Ishikawa (cell line): ENCODE measurements around the gene EYS.

Experiments used
- CEBPB ChIP-seq: IDR thresholded peaks from 2 replicates; pipeline ENCODE4 v1.6.1; 2012
- CREB1 ChIP-seq: IDR thresholded peaks from 2 replicates; pipeline ENCODE4 v1.6.1; 2012; ENCODE audit warnings: low read depth
- EGR1 ChIP-seq: IDR thresholded peaks from 2 replicates; pipeline ENCODE4 v1.6.1; 2012
- EP300 ChIP-seq: IDR thresholded peaks from 2 replicates; pipeline ENCODE4 v1.6.1; 2012; ENCODE audit warnings: borderline replicate concordance
- FOXM1 ChIP-seq: IDR thresholded peaks from 2 replicates; pipeline ENCODE4 v1.6.1; 2012; ENCODE audit warnings: low read depth, borderline replicate concordance
- TAF1 ChIP-seq: IDR thresholded peaks from 2 replicates; pipeline ENCODE4 v1.6.1; 2012; ENCODE audit warnings: low read depth, mild to moderate bottlenecking
- TCF12 ChIP-seq: IDR thresholded peaks from 2 replicates; pipeline ENCODE4 v1.6.1; 2012; ENCODE audit warnings: low read depth
- YY1 ChIP-seq: IDR thresholded peaks from 2 replicates; pipeline ENCODE4 v1.6.1; 2012; ENCODE audit warnings: low read depth
- ZBTB7A ChIP-seq: IDR thresholded peaks from 2 replicates; pipeline ENCODE4 v1.6.1; 2012; ENCODE audit warnings: low read depth
- TF ChIP-seq, protein P1 (sequence below): IDR thresholded peaks from 2 replicates; pipeline ENCODE4 v1.6.1; 2012; ENCODE audit warnings: low read depth, mild to moderate bottlenecking
- TF ChIP-seq, protein P2 (sequence below): IDR thresholded peaks from 2 replicates; pipeline ENCODE4 v1.6.1; 2012
- TF ChIP-seq, protein P3 (sequence below): IDR thresholded peaks from 2 replicates; pipeline ENCODE4 v1.6.1; 2012

DNA sequence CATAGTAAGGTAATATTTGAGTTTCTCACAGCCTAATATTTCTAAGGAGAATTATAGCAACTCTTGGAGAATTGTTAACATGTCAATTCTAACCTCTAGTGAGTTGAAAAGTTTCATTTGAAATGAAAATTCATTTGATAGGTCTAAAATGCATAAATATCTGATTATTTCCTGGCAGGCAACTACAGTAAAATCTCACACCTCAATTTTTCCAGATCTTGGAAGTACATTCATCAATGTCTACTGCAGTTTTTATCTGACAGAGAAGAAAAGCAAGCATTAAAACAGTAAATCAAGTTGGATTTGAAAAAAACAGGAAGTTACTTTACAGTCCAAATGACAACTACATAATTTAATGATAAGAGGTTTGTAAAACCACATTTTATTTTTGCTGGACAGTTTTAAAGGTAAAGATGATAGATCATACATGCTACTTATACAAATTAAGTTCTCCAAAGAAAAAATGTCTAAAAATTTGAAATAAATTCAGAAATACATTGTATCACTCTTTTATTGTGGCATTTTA lies 631.3 kb downstream of the EYS start:
- TF ChIP-seq, protein P1, sequence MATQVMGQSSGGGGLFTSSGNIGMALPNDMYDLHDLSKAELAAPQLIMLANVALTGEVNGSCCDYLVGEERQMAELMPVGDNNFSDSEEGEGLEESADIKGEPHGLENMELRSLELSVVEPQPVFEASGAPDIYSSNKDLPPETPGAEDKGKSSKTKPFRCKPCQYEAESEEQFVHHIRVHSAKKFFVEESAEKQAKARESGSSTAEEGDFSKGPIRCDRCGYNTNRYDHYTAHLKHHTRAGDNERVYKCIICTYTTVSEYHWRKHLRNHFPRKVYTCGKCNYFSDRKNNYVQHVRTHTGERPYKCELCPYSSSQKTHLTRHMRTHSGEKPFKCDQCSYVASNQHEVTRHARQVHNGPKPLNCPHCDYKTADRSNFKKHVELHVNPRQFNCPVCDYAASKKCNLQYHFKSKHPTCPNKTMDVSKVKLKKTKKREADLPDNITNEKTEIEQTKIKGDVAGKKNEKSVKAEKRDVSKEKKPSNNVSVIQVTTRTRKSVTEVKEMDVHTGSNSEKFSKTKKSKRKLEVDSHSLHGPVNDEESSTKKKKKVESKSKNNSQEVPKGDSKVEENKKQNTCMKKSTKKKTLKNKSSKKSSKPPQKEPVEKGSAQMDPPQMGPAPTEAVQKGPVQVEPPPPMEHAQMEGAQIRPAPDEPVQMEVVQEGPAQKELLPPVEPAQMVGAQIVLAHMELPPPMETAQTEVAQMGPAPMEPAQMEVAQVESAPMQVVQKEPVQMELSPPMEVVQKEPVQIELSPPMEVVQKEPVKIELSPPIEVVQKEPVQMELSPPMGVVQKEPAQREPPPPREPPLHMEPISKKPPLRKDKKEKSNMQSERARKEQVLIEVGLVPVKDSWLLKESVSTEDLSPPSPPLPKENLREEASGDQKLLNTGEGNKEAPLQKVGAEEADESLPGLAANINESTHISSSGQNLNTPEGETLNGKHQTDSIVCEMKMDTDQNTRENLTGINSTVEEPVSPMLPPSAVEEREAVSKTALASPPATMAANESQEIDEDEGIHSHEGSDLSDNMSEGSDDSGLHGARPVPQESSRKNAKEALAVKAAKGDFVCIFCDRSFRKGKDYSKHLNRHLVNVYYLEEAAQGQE, result no peak
- TF ChIP-seq CREB1 (no peak), YY1 (no peak), TAF1 (no peak), EGR1 (no peak), ZBTB7A (no peak), CEBPB (no peak), TCF12 (no peak), EP300 (no peak), FOXM1 (no peak)
- TF ChIP-seq, protein P2, sequence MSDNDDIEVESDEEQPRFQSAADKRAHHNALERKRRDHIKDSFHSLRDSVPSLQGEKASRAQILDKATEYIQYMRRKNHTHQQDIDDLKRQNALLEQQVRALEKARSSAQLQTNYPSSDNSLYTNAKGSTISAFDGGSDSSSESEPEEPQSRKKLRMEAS, result no peak
- TF ChIP-seq, protein P3, sequence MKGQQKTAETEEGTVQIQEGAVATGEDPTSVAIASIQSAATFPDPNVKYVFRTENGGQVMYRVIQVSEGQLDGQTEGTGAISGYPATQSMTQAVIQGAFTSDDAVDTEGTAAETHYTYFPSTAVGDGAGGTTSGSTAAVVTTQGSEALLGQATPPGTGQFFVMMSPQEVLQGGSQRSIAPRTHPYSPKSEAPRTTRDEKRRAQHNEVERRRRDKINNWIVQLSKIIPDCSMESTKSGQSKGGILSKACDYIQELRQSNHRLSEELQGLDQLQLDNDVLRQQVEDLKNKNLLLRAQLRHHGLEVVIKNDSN, result no peak
